Activated B cell treated with CpG ODN at 0.5 μM for 24 hours (primary cell): ENCODE data around the gene BCAS1. TPM values are rescaled to one million over a fixed set of nuclear protein-coding genes. Genes with fewer than 3 reads are reported as not detected.

Source experiments
- ATAC-seq: fragments of 200-7000 bp; cut with Tn5 transposase; one replicate; pipeline ENCODE4 v1.10.0; 2021; ENCODE audit warnings: low read depth, mild to moderate bottlenecking, moderate library complexity
- CTCF ChIA-PET: fragments of 350-600 bp; sonication (Branson Sonifier 250); formaldehyde crosslinking; loops from one replicate; lab custom pipeline; 2021; ENCODE audit warnings: antibody characterized with exemption; lab: Charles Lee
- POLR2A ChIA-PET: fragments of 350-600 bp; sonication (Branson Sonifier 250); formaldehyde crosslinking; loops from one replicate; lab custom pipeline; 2021; ENCODE audit warnings: antibody characterized with exemption; lab: Charles Lee
- DNase-seq: peaks from one replicate; pipeline ENCODE4 v3.0.0; 2022
- H3K27ac Mint-ChIP-seq: one replicate; pipeline ENCODE4 v1.8.0; 2020; ENCODE audit warnings: mixed read lengths
- H3K27me3 Mint-ChIP-seq: one replicate; pipeline ENCODE4 v1.8.0; 2021; ENCODE audit warnings: mixed read lengths
- H3K36me3 Mint-ChIP-seq: one replicate; pipeline ENCODE4 v1.8.0; 2021; ENCODE audit warnings: low read depth, mixed read lengths
- H3K4me1 Mint-ChIP-seq: one replicate; pipeline ENCODE4 v1.8.0; 2021; ENCODE audit warnings: mixed read lengths
- H3K4me3 Mint-ChIP-seq: one replicate; pipeline ENCODE4 v1.8.0; 2020; ENCODE audit warnings: mild to moderate bottlenecking, mixed read lengths
- H3K9me3 Mint-ChIP-seq: one replicate; pipeline ENCODE4 v1.8.0; 2020; ENCODE audit warnings: mixed read lengths
- CTCF ChIP-seq: fragments of 200-600 bp; IDR thresholded peaks from one replicate; pipeline ENCODE4 v1.8.0; 2022; ENCODE audit warnings: antibody characterized with exemption, mild to moderate bottlenecking
- intact Hi-C: fragments of 100-400 bp; cut with micrococcal nuclease; formaldehyde crosslinking; loops from one replicate; pipeline ENCODE4 v1.15.1; 2024
- total RNA-seq: library from RNA; stranded (reverse); gene quantifications from 2 replicates; pipeline ENCODE4 v1.2.3, GENCODE V29; 2022

Gene BCAS1
- total RNA-seq, 1 donor from 2014 or later: 1.7 TPM

- ChIA-PET CTCF (interaction anchor here (1.2 to 6.1 kb wide), 2 partner anchors 12 kb away, joined by 4 to 45 read pairs; no protein-coding TSS in a partner anchor), POLR2A (interaction anchor here (0.6 to 3.9 kb wide), 4 partner anchors 10 to 373 kb away, joined by 3 to 38 read pairs (median 19); partner anchors contain the start of gene ZNF217)
- Mint-ChIP-seq H3K9me3 (no peaks in the 10 kb centered on the region), H3K27me3 (no peaks in the 10 kb centered on the region), H3K4me1 (peaks cover 88% of the 10 kb centered on the region), H3K36me3 (no peaks in the 10 kb centered on the region), H3K4me3 (no peak overlapping the region), H3K27ac (peak overlapping the region; percentile 96)
- no peak for DNase-seq
- TF ChIP-seq CTCF: no peak
- ATAC-seq: no peak
- intact Hi-C loops: no loop called here
These were observed 142.4 kb downstream of the BCAS1 start for GRCh38 chr20:53927990-53928389.

- ChIA-PET POLR2A (interaction anchor here (0.6 to 3.9 kb wide), 7 partner anchors 10 to 333 kb away, joined by 3 to 38 read pairs (median 9); partner anchors contain the start of genes PFDN4 and ZNF217), CTCF (interaction anchor here (0.9 to 6.1 kb wide), 4 partner anchors 11 to 349 kb away, joined by 3 to 45 read pairs (median 8); no protein-coding TSS in a partner anchor)
- peak overlapping the region; percentile 83 for H3K4me3 Mint-ChIP-seq
- no peak for TF ChIP-seq CTCF
- DNase-seq: peak; percentile 34
- peak; percentile 83 for ATAC-seq
- peak overlapping the region; percentile 96 for H3K27ac Mint-ChIP-seq
- H3K4me1 Mint-ChIP-seq: peaks cover 92% of the 10 kb centered on the region
- no peaks in the 10 kb centered on the region for H3K27me3 Mint-ChIP-seq
- intact Hi-C loops: loop anchor here (1.0 kb wide), 3 partner anchors 11 to 332 kb away; no protein-coding TSS in a partner anchor
- H3K9me3 Mint-ChIP-seq: no peaks in the 10 kb centered on the region
- H3K36me3 Mint-ChIP-seq: no peaks in the 10 kb centered on the region
These were observed 143.9 kb downstream of the BCAS1 start for GRCh38 chr20:53926428-53927028.

GRCh38 chr20:53925651-53926401, 144.6 kb downstream of the BCAS1 start:
- intact Hi-C loops: loop anchor here (1.0 kb wide), 3 partner anchors 11 to 332 kb away; no protein-coding TSS in a partner anchor
- Mint-ChIP-seq H3K4me3 (peak overlapping the region; percentile 83), H3K27me3 (no peaks in the 10 kb centered on the region), H3K36me3 (no peaks in the 10 kb centered on the region), H3K4me1 (peaks cover 91% of the 10 kb centered on the region), H3K9me3 (no peaks in the 10 kb centered on the region), H3K27ac (peak overlapping the region; percentile 96)
- no peak for DNase-seq
- ChIA-PET POLR2A (interaction anchor here (0.6 to 3.9 kb wide), 8 partner anchors 10 to 331 kb away, joined by 3 to 38 read pairs (median 6); partner anchors contain the start of gene PFDN4), CTCF (interaction anchor here (0.9 to 6.1 kb wide), 4 partner anchors 10 to 348 kb away, joined by 3 to 45 read pairs (median 8); no protein-coding TSS in a partner anchor)
- no peak for ATAC-seq
- TF ChIP-seq CTCF: no peak

GRCh38 chr20:53923566-53924369, 146.6 kb downstream of the BCAS1 start:
- no peak for TF ChIP-seq CTCF
- H3K4me3 Mint-ChIP-seq: no peak overlapping the region
- ChIA-PET POLR2A (interaction anchor here (0.6 to 11.3 kb wide), 10 partner anchors 11 to 332 kb away, joined by 3 to 182 read pairs (median 4); partner anchors contain the start of gene ZNF217), CTCF (interaction anchor here (0.6 to 6.1 kb wide), 4 partner anchors 8 to 346 kb away, joined by 3 to 45 read pairs (median 4); no protein-coding TSS in a partner anchor)
- H3K27me3 Mint-ChIP-seq: no peaks in the 10 kb centered on the region
- intact Hi-C loops: no loop called here
- H3K36me3 Mint-ChIP-seq: no peaks in the 10 kb centered on the region
- H3K27ac Mint-ChIP-seq: peak overlapping the region; percentile 75
- DNase-seq (no peak), ATAC-seq (no peak)
- peaks cover 76% of the 10 kb centered on the region for H3K4me1 Mint-ChIP-seq
- H3K9me3 Mint-ChIP-seq: no peaks in the 10 kb centered on the region
